Sigmoid colon (tissue), 4 donors: ENCODE data around the gene PLVAP.

Experiments
- EP300 ChIP-seq, 4 donors: sonication (generic); formaldehyde crosslinking; IDR thresholded peaks; one replicate each; pipeline ENCODE4 v1.6.1; 2017; ENCODE audit warnings: antibody characterized with exemption in 4 of 4
- POLR2A ChIP-seq, 2 donors: fragments of 450-650 bp; IDR thresholded peaks; one replicate each; pipeline ENCODE4 v1.6.1; 2016; ENCODE audit warnings: antibody characterized with exemption in 2 of 2, mild to moderate bottlenecking in 2 of 2, moderate library complexity in 2 of 2
- POLR2AphosphoS5 ChIP-seq, 4 donors: sonication (generic); formaldehyde crosslinking; IDR thresholded peaks; one replicate each; pipeline ENCODE4 v1.6.1; 2017; ENCODE audit warnings: antibody characterized with exemption in 4 of 4
- TF ChIP-seq, protein P1 (sequence below), 4 experiments: fragments of 450-650 bp in 3 of 4; fragments of 200-600 bp in 1 of 4; IDR thresholded peaks; one replicate each; pipeline ENCODE4 v1.5.1; 2016 to 2019; ENCODE audit warnings: antibody characterized with exemption in 4 of 4, mild to moderate bottlenecking in 3 of 4, moderate library complexity in 2 of 4

- TF ChIP-seq, protein P1, sequence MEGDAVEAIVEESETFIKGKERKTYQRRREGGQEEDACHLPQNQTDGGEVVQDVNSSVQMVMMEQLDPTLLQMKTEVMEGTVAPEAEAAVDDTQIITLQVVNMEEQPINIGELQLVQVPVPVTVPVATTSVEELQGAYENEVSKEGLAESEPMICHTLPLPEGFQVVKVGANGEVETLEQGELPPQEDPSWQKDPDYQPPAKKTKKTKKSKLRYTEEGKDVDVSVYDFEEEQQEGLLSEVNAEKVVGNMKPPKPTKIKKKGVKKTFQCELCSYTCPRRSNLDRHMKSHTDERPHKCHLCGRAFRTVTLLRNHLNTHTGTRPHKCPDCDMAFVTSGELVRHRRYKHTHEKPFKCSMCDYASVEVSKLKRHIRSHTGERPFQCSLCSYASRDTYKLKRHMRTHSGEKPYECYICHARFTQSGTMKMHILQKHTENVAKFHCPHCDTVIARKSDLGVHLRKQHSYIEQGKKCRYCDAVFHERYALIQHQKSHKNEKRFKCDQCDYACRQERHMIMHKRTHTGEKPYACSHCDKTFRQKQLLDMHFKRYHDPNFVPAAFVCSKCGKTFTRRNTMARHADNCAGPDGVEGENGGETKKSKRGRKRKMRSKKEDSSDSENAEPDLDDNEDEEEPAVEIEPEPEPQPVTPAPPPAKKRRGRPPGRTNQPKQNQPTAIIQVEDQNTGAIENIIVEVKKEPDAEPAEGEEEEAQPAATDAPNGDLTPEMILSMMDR (IDR thresholded peaks at IDR 0.05) = no peak
- TF ChIP-seq EP300 (IDR thresholded peaks at IDR 0.05) (no peak), POLR2AphosphoS5 (IDR thresholded peaks at IDR 0.05) (no peak), POLR2A (IDR thresholded peaks at IDR 0.05) (no peak)
Measured at GRCh38 chr19:17370026-17370587, 7.0 kb downstream of the PLVAP start.
